A549 treated with GW870086 at 1 μM for 4 hours (cell line): ENCODE results near the gene PRDX4. TPM values are rescaled to one million over a fixed set of nuclear protein-coding genes. Genes with fewer than 3 reads are reported as not detected.

ENCODE experiments used
- total RNA-seq: library from RNA; stranded (reverse); fragments of 200-300 nt; extraction: Qiagen RNA extraction; gene quantifications from 5 replicates; pipeline ENCODE4 v1.2.3, GENCODE V29; 2022; ENCODE audit warnings: low read depth

PRDX4 gene
- total RNA-seq = 263 to 296 TPM (median 291 TPM) in 5 replicates

DNA sequence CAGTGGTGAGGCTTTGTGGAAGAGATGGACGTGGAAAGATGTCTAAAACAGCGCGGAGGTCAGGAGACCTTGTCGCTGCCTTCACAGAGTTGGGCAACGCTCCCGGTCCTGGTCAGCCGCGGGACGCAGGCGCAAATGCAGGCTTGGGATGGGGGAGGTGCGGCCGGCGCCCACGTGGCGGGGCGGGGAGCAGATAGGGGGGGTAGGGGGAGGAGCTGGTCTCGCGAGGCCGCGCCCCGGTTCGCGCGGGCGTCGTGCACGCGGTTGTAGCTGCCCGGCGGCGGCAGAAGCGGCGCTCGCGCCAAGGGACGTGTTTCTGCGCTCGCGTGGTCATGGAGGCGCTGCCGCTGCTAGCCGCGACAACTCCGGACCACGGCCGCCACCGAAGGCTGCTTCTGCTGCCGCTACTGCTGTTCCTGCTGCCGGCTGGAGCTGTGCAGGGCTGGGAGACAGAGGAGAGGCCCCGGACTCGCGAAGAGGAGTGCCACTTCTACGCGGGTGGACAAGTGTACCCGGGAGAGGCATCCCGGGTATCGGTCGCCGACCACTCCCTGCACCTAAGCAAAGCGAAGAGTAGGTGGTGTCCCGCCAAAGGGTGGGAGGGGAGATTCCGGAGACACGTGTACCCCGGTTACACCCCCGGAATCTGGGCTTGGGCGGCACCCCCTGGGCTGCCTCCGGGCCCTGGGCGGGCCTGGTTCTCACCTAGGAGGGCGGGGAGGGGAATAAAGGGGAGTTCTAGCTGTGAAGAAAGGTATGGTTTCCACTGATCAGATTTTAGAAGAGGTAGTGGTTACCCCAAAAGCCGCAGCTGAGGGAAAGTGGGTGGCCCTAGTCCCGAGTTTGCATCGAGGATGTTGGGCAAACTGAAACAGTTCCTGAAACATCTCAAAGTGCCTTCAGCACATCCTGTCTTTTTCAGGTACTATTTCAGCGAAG lies at the start of gene PRDX4:
Gene PRDX4, plus strand, starts transcription at position 255 of the 939 bp plus-strand sequence. Its CDS starts 78 bp downstream, at position 333.

Other genes starting within 250 kb of the PRDX4 start
- gene ACOT9, start 75.8 kb downstream of the PRDX4 start, total RNA-seq = 93.4 to 105 TPM (median 103 TPM) in 5 replicates
- 345 to 477 TPM (median 435 TPM) in 5 replicates for gene SAT1, start 115.7 kb downstream of the PRDX4 start, total RNA-seq
- gene APOO, start 240.4 kb downstream of the PRDX4 start, total RNA-seq = 28.1 to 38.0 TPM (median 32.9 TPM) in 5 replicates
- gene CXorf58, start 240.5 kb downstream of the PRDX4 start, total RNA-seq = 0.07 to 0.19 TPM (median 0.11 TPM) in 4 of 5 replicates, not detected in the other